Inferior parietal cortex (tissue), 1 donor: ENCODE data around the gene PGAP3.

Experiments used
- DNase-seq: peaks from one replicate; pipeline ENCODE4 v3.0.0-alpha.2; 2016; ENCODE audit errors: extremely low spot score

Gene PGAP3

DNA sequence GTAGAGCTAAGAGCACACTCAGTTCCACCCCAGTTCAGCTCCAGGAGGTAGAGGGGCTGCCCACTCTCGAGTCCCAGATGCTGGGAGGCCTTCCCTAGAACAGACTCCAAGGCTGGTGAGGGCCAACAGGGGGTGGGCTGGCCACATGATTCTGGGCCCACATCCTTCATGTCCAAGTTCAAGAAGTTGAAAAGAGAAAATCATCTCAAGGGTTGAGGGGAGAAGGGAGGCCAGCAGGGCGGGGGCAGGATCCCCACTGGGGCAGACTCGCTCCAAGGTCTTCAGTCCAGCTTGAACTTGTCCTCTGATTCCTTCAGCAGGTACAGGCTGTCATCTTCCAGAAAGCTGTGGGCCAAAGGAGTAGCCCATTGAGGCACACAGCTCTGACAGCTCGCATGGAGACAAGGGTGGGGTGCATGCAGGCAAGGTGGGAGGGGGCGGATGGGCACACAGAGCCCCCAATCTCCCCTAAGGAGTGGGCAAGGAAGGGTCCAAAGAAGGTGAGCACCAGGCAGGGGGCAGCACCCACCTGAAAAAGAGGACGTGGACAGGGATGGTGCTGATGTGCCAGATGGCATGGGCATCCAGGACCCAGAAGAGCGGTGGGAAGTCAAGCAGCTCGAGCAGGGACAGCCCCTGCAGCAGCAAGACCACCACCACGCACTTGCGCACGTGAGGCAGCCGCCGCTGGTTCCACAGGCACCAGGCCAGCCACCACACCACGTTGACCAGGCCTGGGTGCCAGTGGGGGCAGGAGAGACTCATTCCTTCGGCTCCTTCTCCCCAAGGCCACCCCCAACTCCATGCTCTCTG lies 15.1 kb downstream of the PGAP3 start:
- DNase-seq, result no peak

DNA sequence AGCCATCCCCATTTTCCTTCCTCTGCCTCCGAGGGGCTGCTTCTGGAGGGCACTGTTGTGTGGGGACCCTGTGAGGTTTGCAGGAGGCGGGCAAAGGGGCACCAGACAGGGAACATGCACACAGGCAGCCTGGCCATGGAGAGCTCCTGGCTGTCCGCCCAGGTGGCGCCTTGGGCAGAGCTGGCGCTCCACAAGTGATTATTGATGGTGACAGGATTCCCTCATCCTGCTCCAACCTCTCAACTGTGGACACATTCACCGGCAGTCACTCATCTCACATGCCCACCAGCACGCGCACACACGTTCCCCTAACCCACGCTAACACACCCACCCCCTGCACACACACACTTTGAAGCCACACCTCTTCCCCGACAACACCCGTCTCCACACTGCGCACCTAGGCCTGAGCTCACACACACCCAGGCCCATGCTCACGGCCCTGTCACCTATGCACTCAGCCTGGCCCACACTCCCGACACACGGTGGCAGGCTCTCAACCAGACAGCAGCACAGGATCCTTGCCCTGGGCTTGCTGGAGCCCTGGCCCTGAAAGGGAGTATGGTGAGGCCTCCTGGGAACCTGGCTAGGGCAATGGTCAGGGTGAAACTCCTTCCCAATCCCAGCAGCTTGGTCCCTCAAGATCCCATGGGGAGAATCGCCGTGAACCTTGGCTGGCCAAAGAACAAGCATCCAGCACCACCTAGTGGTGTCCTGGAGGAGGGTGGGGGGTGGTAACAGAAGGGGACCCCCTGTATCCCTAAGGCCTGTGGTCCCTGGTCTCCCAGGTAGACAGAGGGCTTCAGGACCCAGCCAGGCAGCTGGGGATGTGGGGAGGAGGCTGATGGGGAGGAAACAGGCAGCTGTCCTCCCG lies 16.0 kb downstream of the PGAP3 start:
- DNase-seq, result no peak

GRCh38 chr17:39670746-39671145 lies 17.1 kb downstream of the PGAP3 start:
- no peak for DNase-seq

GRCh38 chr17:39669897-39670735 lies 17.7 kb downstream of the PGAP3 start:
- DNase-seq, result no peak

DNA sequence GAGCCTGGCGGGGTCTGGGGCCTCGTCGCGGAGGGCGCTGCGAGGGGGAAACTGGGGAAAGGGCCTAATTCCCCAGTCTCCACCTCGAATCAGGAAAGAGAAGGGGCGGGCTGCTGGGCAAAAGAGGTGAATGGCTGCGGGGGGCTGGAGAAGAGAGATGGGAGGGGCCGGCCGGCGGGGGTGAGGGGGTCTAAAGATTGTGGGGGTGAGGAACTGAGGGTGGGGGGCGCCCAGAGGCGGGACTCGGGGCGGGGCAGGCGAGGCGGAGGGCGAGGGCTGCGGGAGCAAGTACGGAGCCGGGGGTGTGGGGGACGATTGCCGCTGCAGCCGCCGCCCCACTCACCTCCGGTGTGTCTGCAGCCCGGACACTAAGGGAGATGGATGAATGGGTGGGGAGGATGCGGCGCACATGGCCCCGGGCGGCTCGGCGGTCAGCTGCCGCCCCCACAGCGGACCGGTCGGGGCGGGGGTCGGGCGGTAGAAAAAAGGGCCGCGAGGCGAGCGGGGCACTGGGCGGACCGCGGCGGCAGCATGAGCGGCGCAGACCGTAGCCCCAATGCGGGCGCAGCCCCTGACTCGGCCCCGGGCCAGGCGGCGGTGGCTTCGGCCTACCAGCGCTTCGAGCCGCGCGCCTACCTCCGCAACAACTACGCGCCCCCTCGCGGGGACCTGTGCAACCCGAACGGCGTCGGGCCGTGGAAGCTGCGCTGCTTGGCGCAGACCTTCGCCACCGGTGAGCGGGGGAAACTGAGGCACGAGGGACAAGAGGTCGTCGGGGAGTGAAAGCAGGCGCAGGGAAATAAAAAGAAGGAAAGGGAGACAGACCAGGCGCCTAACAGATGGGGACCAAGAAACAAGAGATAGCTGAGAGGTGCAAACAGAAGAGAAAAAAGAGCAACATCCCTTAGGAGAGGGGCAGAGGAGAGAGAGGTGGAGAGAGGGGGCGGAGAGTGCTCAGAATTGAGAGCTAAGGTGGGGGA lies 19.6 kb downstream of the PGAP3 start, which contains the start of gene PNMT:
PNMT (plus strand) TSS at position 509 of the 980 bp plus-strand sequence; CDS start at position 532, 23 bp downstream.
- DNase-seq, result no peak

DNA sequence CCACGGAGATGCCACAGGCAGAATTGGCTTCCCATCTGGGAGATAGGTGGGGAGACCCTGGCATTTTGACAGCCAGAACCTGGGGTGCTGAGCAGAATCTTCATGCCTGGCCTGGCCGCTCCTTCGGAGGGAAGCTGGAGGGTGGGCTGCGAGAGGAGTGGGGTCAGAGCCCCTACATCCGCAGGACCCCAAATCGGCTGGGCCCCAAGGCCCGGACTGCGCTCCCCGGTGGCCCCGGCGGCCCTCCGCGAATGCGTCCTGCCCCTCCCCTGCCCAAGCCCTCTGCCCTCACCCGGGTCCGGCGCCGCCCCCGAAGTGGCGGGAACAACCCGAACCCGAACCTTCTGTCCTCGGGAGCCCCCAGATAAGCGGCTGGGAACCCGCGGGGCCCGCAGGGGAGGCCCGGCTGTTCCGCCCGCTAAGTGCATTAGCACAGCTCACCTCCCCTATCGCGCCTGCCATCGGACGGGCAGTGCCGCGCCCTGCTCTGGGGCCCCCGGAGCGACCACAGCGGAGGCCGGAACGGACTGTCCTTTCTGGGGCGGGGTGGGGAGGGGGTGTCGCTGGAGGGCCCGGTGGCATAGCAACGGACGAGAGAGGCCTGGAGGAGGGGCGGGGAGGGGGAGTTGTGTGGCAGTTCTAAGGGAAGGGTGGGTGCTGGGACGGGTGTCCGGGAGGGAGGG lies 20.5 kb downstream of the PGAP3 start:
- DNase-seq, result no peak

GRCh38 chr17:39666601-39667261 lies 21.1 kb downstream of the PGAP3 start:
- DNase-seq, result no peak

GRCh38 chr17:39666231-39666600 lies 21.6 kb downstream of the PGAP3 start:
- DNase-seq, result no peak

DNA sequence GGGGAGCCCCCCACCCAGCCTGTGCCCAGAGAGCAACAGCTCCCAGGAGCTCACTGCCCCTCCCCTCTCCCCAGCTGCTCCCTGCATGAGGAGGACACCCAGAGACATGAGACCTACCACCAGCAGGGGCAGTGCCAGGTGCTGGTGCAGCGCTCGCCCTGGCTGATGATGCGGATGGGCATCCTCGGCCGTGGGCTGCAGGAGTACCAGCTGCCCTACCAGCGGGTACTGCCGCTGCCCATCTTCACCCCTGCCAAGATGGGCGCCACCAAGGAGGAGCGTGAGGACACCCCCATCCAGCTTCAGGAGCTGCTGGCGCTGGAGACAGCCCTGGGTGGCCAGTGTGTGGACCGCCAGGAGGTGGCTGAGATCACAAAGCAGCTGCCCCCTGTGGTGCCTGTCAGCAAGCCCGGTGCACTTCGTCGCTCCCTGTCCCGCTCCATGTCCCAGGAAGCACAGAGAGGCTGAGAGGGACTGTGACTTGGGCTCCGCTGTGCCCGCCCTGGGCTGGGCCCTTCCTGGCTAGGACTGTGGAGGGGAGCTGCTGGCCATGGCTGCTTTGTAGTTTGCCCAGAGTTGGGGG lies 22.1 kb downstream of the PGAP3 start:
- DNase-seq, result no peak

- no peak for DNase-seq
Observed at GRCh38 chr17:39664581-39665561, 23.0 kb downstream of the PGAP3 start, which contains the start of gene TCAP. TSS of gene TCAP (plus strand) at chr17:39665349. CDS start at chr17:39665360, 11 bp downstream.

DNA sequence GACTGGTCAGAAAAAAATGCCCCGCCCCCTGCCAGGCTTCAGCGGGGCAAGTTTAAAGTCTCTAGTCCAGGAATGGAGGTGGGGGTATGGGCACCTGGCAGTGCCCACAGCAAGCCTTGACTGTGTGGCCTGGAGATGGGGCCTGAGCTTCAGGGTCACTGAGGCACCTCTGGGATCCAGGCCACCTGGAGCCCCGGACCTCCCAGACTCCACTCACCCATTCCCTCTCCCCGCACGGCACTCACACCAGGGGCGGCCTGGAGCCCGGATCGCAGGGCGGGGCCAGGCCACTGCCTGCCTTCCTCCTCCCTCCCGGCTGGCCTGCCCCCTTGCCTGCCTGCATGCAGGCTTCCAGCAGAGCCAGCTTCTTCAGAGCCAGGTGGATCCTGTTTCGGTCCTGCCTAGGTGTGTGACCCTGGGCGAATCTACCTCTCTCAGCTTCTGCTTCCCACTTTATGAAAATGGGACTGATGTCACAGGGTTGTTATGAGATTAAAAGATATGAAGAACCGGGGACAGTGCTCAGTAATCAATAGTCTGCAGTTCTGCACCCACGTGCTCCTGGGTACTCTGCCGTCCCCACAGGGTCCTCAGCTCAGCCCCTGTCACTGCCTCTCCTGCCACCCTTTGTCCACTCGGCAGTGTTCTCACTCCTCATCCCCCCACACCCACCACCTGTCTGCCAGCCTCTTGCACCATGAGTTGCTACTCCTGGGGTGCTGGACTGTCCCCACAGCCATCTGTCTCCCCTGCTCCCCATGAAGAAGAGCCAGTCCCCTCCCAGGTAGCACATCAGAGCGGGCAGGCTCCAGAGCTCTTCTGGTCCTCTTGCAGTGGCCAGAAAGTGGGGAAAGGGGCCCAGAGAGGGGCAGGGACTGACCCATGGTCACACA lies 23.9 kb downstream of the PGAP3 start:
- DNase-seq, result no peak

DNA sequence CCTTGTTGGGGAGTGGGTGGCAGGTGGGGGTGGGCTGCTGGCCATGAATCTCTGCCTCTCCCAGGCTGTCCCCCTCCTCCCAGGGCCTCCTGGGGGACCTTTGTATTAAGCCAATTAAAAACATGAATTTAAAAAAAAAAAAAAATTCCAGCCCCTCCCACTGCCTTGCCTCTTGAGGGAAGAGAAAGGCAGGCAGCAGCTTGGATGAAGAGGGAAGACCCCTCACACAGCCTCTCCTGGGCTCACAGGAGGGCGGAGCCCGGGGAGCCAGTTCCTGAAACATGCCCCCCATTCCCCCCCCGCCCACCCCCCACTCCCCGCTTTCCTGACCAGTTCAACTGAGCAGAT lies 24.5 kb downstream of the PGAP3 start:
- DNase-seq, result no peak

- DNase-seq, result no peak
Observed at GRCh38 chr17:39662551-39663339, 25.1 kb downstream of the PGAP3 start.

DNA sequence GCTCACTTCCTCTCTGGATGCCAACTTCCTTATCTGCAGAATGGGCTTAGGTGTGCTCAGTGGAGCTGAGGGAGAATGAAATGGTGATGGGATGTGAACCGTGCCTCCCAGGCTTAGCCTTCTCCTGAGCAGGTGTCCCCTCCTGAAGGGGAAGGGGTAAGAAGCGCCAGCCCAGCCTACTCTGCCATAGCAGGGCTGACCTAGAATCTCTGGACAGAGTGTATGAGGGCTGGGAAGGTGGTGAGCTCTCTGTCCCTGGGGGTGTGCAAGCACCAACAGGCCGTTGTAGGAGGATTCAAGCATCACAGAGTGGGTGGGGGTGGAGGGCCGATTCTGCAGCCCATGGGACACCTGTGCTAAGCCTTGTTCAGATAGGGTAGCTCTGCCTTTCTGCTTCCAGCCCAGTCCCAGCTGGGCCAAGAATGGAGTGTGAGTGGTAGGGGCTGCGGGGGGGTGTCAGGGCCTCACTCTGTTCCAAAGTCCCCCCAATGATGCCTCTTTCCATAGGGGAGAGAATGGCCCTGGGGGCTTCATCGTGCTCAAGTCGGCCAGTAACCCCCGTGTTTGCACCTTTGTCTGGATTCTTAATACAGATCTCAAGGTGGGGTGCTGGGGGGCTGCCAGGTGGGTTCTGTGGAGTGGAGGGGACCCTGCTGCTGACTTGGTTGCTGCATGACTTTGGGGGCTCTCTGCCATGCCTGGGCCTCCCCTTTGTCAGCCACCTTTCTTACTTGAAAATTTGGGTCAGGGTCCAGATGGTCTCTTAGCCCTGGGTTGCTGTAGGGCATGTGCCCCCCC lies 25.9 kb downstream of the PGAP3 start:
- no peak for DNase-seq
